Liver (tissue), 9 donors: ENCODE data around the gene WFIKKN2. TPM values are rescaled to one million over a fixed set of nuclear protein-coding genes. Genes with fewer than 3 reads are reported as not detected.

Experiments
- DNase-seq: peaks from one replicate; pipeline ENCODE4 v3.0.0-alpha.2; 2017; ENCODE audit warnings: low spot score
- H3K27ac ChIP-seq, 2 donors: one replicate each; pipeline ENCODE4 v1.7.0; 2013; ENCODE audit warnings: inconsistent platforms in 2 of 2, low read length in 2 of 2, control low read depth in 1 of 2, low read depth in 1 of 2, mild to moderate bottlenecking in 1 of 2
- H3K27me3 ChIP-seq, 4 donors: one replicate each; pipeline versions ENCODE4 v1.6.1 to v1.7.0; 2013; ENCODE audit warnings: low read length in 3 of 4, inconsistent platforms in 1 of 4, mild to moderate bottlenecking in 1 of 4, moderate library complexity in 1 of 4; ENCODE audit not compliant: control insufficient read depth in 4 of 4, insufficient read depth in 4 of 4
- H3K36me3 ChIP-seq, 4 donors: one replicate each; pipeline versions ENCODE4 v1.6.1 to v1.7.0; 2013; ENCODE audit warnings: low read length in 3 of 4, mild to moderate bottlenecking in 3 of 4, low read depth in 1 of 4, moderate library complexity in 1 of 4; ENCODE audit not compliant: control insufficient read depth in 4 of 4, insufficient read depth in 3 of 4
- H3K4me1 ChIP-seq, 4 donors: one replicate each; pipeline versions ENCODE4 v1.6.1 to v1.7.0; 2013; ENCODE audit warnings: low read length in 3 of 4, mild to moderate bottlenecking in 3 of 4, moderate library complexity in 1 of 4; ENCODE audit not compliant: control insufficient read depth in 4 of 4, insufficient read depth in 4 of 4
- H3K4me3 ChIP-seq, 3 donors: one replicate each; pipeline versions ENCODE4 v1.6.1 to v1.7.0; 2013; ENCODE audit warnings: low read length in 3 of 3, control low read depth in 1 of 3, low read depth in 1 of 3, mild to moderate bottlenecking in 1 of 3
- H3K9ac ChIP-seq, 2 donors: one replicate each; pipeline ENCODE4 v1.7.0; 2013; ENCODE audit warnings: low read length in 2 of 2, mild to moderate bottlenecking in 2 of 2, moderate library complexity in 2 of 2, control low read depth in 1 of 2, low read depth in 1 of 2
- H3K9me3 ChIP-seq, 4 donors: one replicate each; pipeline versions ENCODE4 v1.6.1 to v1.7.0; 2013; ENCODE audit warnings: low read length in 3 of 4; ENCODE audit not compliant: control insufficient read depth in 4 of 4
- EGR1 ChIP-seq, 2 donors: IDR thresholded peaks; 2 replicates each; pipeline ENCODE4 v1.6.1; 2016 to 2018; ENCODE audit warnings: antibody characterized with exemption in 2 of 2, low read depth in 2 of 2
- GABPA ChIP-seq, 2 donors: IDR thresholded peaks in 1 of 2; conservative IDR thresholded peaks in 1 of 2; 2 replicates each; pipeline ENCODE4 v1.6.1; 2016; ENCODE audit warnings: antibody characterized with exemption in 2 of 2, mild to moderate bottlenecking in 1 of 2, moderate library complexity in 1 of 2
- NR2F2 ChIP-seq: IDR thresholded peaks from 2 replicates; pipeline ENCODE4 v1.6.1; 2016; ENCODE audit warnings: antibody characterized with exemption
- RXRA ChIP-seq, 2 donors: IDR thresholded peaks; 2 replicates each; pipeline ENCODE4 v1.6.1; 2017 to 2018; ENCODE audit warnings: antibody characterized with exemption in 2 of 2, mild to moderate bottlenecking in 1 of 2
- SP1 ChIP-seq: IDR thresholded peaks from 2 replicates; pipeline ENCODE4 v1.6.1; 2018; ENCODE audit warnings: antibody characterized with exemption, mild to moderate bottlenecking
- YY1 ChIP-seq: IDR thresholded peaks from 2 replicates; pipeline ENCODE4 v1.6.1; 2016; ENCODE audit warnings: antibody characterized with exemption, mild to moderate bottlenecking
- ZBTB33 ChIP-seq: IDR thresholded peaks from 2 replicates; pipeline ENCODE4 v1.6.1; 2016; ENCODE audit warnings: antibody characterized with exemption
- WGBS: extraction: QIAGEN DNeasy Blood & Tissue Kit; methylation state at CpG from one replicate; pipeline ENCODE4 v1.1.7; 2013; 5-methylcytosine and 5-hydroxymethylcytosine counted together
- polyA plus RNA-seq, 2 donors: library from polyadenylated mRNA; stranded (reverse) in 1 of 2; unstranded in 1 of 2; fragments of 200-250 nt in 1 of 2; fragments of >200 nt in 1 of 2; fragmentation: Nextera tagmentation in 1 of 2; extraction: Ambion mirVana in 1 of 2; gene quantifications; one replicate each; pipeline versions ENCODE4 v1.2.1 to v1.2.3, GENCODE V29; 2013 to 2015
- total RNA-seq, 2 donors: library from RNA; depleted of rRNA; stranded (reverse); fragments of >200 nt; gene quantifications; one replicate each; pipeline ENCODE4 v1.2.3, GENCODE V29; 2014
- TF ChIP-seq, protein P1 (sequence below): IDR thresholded peaks from 2 replicates; pipeline ENCODE4 v1.6.1; 2016; ENCODE audit warnings: antibody characterized with exemption
- TF ChIP-seq, protein P2 (sequence below): IDR thresholded peaks from 2 replicates; pipeline ENCODE4 v1.6.1; 2016; ENCODE audit warnings: antibody characterized with exemption, mild to moderate bottlenecking
- donor health status: healthy.
- donor health status: healthy.
- donor health status: healthy.
- donor health status: healthy.
- donor health status: healthy.

WFIKKN2 gene
- total and polyA plus RNA-seq, 4 donors = 0.02 to 0.19 (median 0.07) TPM; not detected in 1

DNA sequence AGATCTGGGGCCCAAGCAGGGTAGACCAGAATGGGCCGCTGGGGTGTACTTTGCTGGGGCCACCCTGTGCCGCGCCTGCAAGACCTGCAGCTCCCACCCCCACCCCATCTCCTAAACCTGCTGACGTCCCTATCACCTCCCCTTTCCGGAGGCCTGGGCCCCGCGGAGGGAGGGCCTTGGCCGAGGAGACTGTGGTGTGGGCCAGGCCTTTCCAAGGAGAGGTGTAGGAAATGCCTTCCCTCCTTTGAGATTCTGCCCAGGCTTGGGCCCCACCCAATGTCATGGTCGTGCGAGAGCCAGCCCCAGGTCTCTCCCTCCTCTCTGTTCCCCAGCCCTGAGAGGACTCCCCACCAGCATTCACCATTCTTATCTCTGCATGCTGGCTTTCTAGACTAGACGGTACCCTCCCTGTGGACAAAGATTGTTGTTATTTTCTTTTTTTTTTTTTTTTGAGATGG, 3.9 kb upstream of the WFIKKN2 start:
- TF ChIP-seq GABPA (IDR thresholded peaks at IDR 0.05 in 1 of 2, conservative IDR thresholded peaks at IDR 0.05 in 1 of 2) (no peak), ZBTB33 (no peak), YY1 (no peak), RXRA (IDR thresholded peaks at IDR 0.05) (no peak)
- TF ChIP-seq, protein P1, sequence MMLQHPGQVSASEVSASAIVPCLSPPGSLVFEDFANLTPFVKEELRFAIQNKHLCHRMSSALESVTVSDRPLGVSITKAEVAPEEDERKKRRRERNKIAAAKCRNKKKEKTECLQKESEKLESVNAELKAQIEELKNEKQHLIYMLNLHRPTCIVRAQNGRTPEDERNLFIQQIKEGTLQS = no peak
- Histone ChIP-seq H3K27ac (no peak overlapping the region), H3K27me3 (no peaks in the 10 kb centered on the region), H3K9me3 (no peaks in the 10 kb centered on the region), H3K9ac (no peak overlapping the region), H3K4me1 (peaks cover 0 to 8% (median 6%) of the 10 kb centered on the region in 4 donors), H3K36me3 (no peaks in the 10 kb centered on the region), H3K4me3 (no peak overlapping the region)
- 76% methylated on average over 11 of the region's 11 CpGs for WGBS
- no peak for DNase-seq

DNA sequence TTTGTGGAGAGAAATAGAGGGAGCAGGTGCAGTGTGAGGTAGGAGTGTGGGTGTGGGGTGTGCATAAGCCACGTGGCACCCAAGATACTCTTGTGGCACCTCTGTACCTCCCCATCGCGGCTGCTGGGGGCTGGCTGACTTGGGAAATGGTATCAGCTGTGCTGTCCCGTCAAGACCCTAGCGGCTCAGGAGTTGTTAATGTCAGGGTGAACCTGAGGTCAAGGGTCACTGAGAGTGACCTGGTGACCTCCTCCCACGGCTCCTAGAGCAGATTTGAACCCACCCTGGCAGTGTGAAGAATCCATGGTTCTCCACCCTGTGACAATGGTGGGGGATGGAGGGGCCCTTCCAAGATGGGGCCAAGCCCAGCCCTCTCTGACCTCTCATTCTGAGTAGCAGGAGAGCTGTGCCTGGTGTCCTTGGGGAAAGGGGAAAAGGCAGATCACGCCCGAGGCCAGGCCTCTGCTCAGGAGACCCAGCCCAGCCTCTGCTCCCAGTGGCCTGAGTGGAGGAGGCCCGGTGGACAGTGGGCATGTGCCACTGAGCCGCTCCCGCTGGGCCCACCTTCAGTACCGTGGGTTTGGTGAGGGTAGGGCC, 3.0 kb upstream of the WFIKKN2 start:
- Histone ChIP-seq H3K9me3 (no peaks in the 10 kb centered on the region), H3K36me3 (no peaks in the 10 kb centered on the region), H3K27me3 (no peaks in the 10 kb centered on the region), H3K4me3 (no peak overlapping the region), H3K4me1 (peaks cover 0 to 8% (median 6%) of the 10 kb centered on the region in 4 donors), H3K9ac (no peak overlapping the region), H3K27ac (no peak overlapping the region)
- 92% methylated on average over 12 of the region's 12 CpGs for WGBS
- TF ChIP-seq NR2F2 = no peak
- no peak for TF ChIP-seq SP1
- no peak for TF ChIP-seq EGR1 (IDR thresholded peaks at IDR 0.05; ENCODE audit: low read depth in 2 of 2)
- TF ChIP-seq, protein P2, sequence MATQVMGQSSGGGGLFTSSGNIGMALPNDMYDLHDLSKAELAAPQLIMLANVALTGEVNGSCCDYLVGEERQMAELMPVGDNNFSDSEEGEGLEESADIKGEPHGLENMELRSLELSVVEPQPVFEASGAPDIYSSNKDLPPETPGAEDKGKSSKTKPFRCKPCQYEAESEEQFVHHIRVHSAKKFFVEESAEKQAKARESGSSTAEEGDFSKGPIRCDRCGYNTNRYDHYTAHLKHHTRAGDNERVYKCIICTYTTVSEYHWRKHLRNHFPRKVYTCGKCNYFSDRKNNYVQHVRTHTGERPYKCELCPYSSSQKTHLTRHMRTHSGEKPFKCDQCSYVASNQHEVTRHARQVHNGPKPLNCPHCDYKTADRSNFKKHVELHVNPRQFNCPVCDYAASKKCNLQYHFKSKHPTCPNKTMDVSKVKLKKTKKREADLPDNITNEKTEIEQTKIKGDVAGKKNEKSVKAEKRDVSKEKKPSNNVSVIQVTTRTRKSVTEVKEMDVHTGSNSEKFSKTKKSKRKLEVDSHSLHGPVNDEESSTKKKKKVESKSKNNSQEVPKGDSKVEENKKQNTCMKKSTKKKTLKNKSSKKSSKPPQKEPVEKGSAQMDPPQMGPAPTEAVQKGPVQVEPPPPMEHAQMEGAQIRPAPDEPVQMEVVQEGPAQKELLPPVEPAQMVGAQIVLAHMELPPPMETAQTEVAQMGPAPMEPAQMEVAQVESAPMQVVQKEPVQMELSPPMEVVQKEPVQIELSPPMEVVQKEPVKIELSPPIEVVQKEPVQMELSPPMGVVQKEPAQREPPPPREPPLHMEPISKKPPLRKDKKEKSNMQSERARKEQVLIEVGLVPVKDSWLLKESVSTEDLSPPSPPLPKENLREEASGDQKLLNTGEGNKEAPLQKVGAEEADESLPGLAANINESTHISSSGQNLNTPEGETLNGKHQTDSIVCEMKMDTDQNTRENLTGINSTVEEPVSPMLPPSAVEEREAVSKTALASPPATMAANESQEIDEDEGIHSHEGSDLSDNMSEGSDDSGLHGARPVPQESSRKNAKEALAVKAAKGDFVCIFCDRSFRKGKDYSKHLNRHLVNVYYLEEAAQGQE = no peak
- TF ChIP-seq ZBTB33 = no peak
- TF ChIP-seq YY1 = no peak
- no peak for DNase-seq
